Pericardium fibroblast (primary cell): Measurements from ENCODE around the gene LCMT2. TPM values are rescaled to one million over a fixed set of nuclear protein-coding genes. Genes with fewer than 3 reads are reported as not detected.

Source experiments
- total RNA-seq: library from RNA; depleted of rRNA; stranded (reverse); fragments of >200 nt; gene quantifications from 2 replicates; pipeline ENCODE4 v1.2.3, GENCODE V29; 2015

The LCMT2 gene
- 3.1 and 6.5 TPM in 2 replicates for total RNA-seq

GRCh38 chr15:43329960-43330779 lies at the start of gene LCMT2:
Gene LCMT2 (minus strand): TSS chr15:43330573. CDS start chr15:43330489, 84 bp downstream.

GRCh38 chr15:43370975-43371974 lies 40.9 kb upstream of the LCMT2 start, which contains the start of the genes TUBGCP4 and ZSCAN29:
Gene TUBGCP4 (plus strand): TSS chr15:43371101. CDS start chr15:43371355, 254 bp downstream.
Gene ZSCAN29 (minus strand): TSS chr15:43371043. CDS start chr15:43369913, 1,130 bp downstream.

GRCh38 chr15:43302205-43302817 lies 28.1 kb downstream of the LCMT2 start, which contains the start of gene TGM7:
Gene TGM7 (minus strand): TSS chr15:43302255.

Other genes starting within 250 kb of the LCMT2 start
- gene UBR1, start 224.5 kb downstream of the LCMT2 start, total RNA-seq: 10.8 and 18.8 TPM in 2 replicates
- 2.0 and 3.5 TPM in 2 replicates for gene TMEM62, start 197.0 kb downstream of the LCMT2 start, total RNA-seq
- gene CCNDBP1, start 145.2 kb downstream of the LCMT2 start, total RNA-seq: 25.8 and 55.2 TPM in 2 replicates
- gene EPB42, start 109.6 kb downstream of the LCMT2 start, total RNA-seq: not detected in 2 replicates
- gene TGM5, start 63.6 kb downstream of the LCMT2 start, total RNA-seq: not detected in 2 replicates
- gene TGM7, start 28.3 kb downstream of the LCMT2 start, total RNA-seq: not detected in 2 replicates
- 9.5 and 12.8 TPM in 2 replicates for gene ZSCAN29, start 40.5 kb upstream of the LCMT2 start, total RNA-seq
- 8.6 and 14.2 TPM in 2 replicates for gene TUBGCP4, start 40.5 kb upstream of the LCMT2 start, total RNA-seq
- gene TP53BP1, start 162.6 kb upstream of the LCMT2 start, total RNA-seq: 18.0 and 18.8 TPM in 2 replicates
- gene MAP1A, start 187.0 kb upstream of the LCMT2 start, total RNA-seq: 9.7 and 25.5 TPM in 2 replicates